Peyer's patch (tissue), 4 donors: Measurements from ENCODE around the gene ABCA2.
A peak's percentile ranks its signal among the peaks of the same experiment; 100 is the strongest.

ENCODE experiments used
- CTCF ChIP-seq, 6 experiments: fragments of 450-650 bp in 4 of 6; fragments of 200-600 bp in 2 of 6; sonication (generic) in 1 of 6; IDR thresholded peaks; one replicate each; pipeline ENCODE4 v1.5.1; 2017 to 2019; ENCODE audit warnings: antibody characterized with exemption in 6 of 6, mild to moderate bottlenecking in 3 of 6, moderate library complexity in 1 of 6
- POLR2A ChIP-seq, 2 donors: fragments of 450-650 bp; IDR thresholded peaks; one replicate each; pipeline ENCODE4 v1.5.1; 2017; ENCODE audit warnings: antibody characterized with exemption in 2 of 2, mild to moderate bottlenecking in 2 of 2, moderate library complexity in 2 of 2

- TF ChIP-seq CTCF (IDR thresholded peaks at IDR 0.05) (peak in 1 of 6 experiments; percentile 16), POLR2A (IDR thresholded peaks at IDR 0.05) (no peak)
Observed at GRCh38 chr9:137025517-137025966, 2.5 kb downstream of the ABCA2 start.
